Upper lobe of left lung (tissue), 4 donors: ENCODE data around the gene CRISPLD2.

Experiments
- CTCF ChIP-seq, 6 experiments: fragments of 450-650 bp in 4 of 6; fragments of 200-600 bp in 2 of 6; sonication (generic) in 2 of 6; IDR thresholded peaks; one replicate each; pipeline ENCODE4 v1.5.1; 2016 to 2019; ENCODE audit warnings: antibody characterized with exemption in 6 of 6
- EP300 ChIP-seq, 4 donors: sonication (generic); formaldehyde crosslinking; IDR thresholded peaks; one replicate each; pipeline ENCODE4 v1.5.1; 2017; ENCODE audit warnings: antibody characterized with exemption in 4 of 4, control low read depth in 2 of 4
- POLR2A ChIP-seq, 4 donors: fragments of 450-650 bp; IDR thresholded peaks; one replicate each; pipeline ENCODE4 v1.5.1; 2016 to 2017; ENCODE audit warnings: antibody characterized with exemption in 4 of 4, mild to moderate bottlenecking in 2 of 4

DNA sequence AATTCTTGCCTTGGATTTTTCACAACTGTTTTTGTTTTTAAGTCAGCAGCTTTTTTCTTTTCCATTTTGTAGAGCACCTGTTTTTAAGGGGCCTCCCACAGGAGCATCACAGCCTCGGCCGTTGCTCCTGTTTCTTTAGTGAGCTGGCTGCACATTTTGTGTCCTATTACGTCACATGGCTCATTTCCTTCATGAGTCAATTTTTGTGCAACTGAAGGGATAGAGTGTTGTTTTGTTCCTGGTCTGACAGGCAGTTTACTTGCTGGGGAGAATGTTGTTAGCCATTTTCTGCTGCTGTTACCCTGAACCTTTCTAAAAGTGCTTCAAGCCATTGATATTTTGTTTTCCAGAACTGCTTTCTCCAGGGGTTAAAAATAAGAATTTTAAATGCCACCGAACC, 45.0 kb upstream of the CRISPLD2 start:
- TF ChIP-seq CTCF (IDR thresholded peaks at IDR 0.05) (no peak), EP300 (IDR thresholded peaks at IDR 0.05) (no peak), POLR2A (IDR thresholded peaks at IDR 0.05) (no peak)
